MM.1S (cell line): Measurements from ENCODE around the gene ADAMTSL2.

Source experiments
- DNase-seq: peaks from one replicate; pipeline ENCODE4 v3.0.0-alpha.2; 2015
- H2AFZ ChIP-seq: fragments of 300-600 bp; sonication (generic); 2 replicates; pipeline ENCODE4 v1.6.0; 2016; ENCODE audit warnings: antibody characterized with exemption, low read length
- H3F3A ChIP-seq: fragments of 300-600 bp; sonication (generic); 2 replicates; pipeline ENCODE4 v1.6.1; 2016; ENCODE audit warnings: mild to moderate bottlenecking, antibody characterized with exemption, low read length, moderate library complexity, mixed read lengths; ENCODE audit not compliant: insufficient read depth
- H3K27ac ChIP-seq: fragments of 300-600 bp; sonication (generic); 2 replicates; pipeline ENCODE4 v1.5.1; 2016; ENCODE audit warnings: mild to moderate bottlenecking, low read length
- H3K27me3 ChIP-seq: fragments of 300-600 bp; sonication (generic); replicated peaks from 2 replicates; pipeline ENCODE4 v1.6.0; 2016; ENCODE audit warnings: low read length; ENCODE audit not compliant: insufficient read depth
- H3K36me3 ChIP-seq: fragments of 300-600 bp; sonication (generic); replicated peaks from 2 replicates; pipeline ENCODE4 v1.6.1; 2016; ENCODE audit warnings: mild to moderate bottlenecking, low read length, mixed read lengths; ENCODE audit not compliant: insufficient read depth
- H3K4me1 ChIP-seq: fragments of 300-600 bp; sonication (generic); 2 replicates; pipeline ENCODE4 v1.6.1; 2016; ENCODE audit warnings: low read length, mixed read lengths
- H3K4me2 ChIP-seq: fragments of 300-600 bp; sonication (generic); 2 replicates; pipeline ENCODE4 v1.6.0; 2016; ENCODE audit warnings: low read depth, low read length
- H3K4me3 ChIP-seq: fragments of 300-600 bp; sonication (generic); 2 replicates; pipeline ENCODE4 v1.5.1; 2016; ENCODE audit warnings: low read length, mixed read lengths
- H3K79me2 ChIP-seq: fragments of 300-600 bp; sonication (generic); 2 replicates; pipeline ENCODE4 v1.6.1; 2016; ENCODE audit warnings: mixed run types, low read length, mixed read lengths
- H3K9ac ChIP-seq: fragments of 300-600 bp; sonication (generic); 2 replicates; pipeline ENCODE4 v1.6.1; 2016; ENCODE audit warnings: low read length, mixed read lengths
- H3K9me2 ChIP-seq: fragments of 300-600 bp; sonication (generic); replicated peaks from 2 replicates; pipeline ENCODE4 v1.6.1; 2016; ENCODE audit warnings: mild to moderate bottlenecking, low read length, mixed read lengths; ENCODE audit not compliant: insufficient read depth
- H3K9me3 ChIP-seq: fragments of 300-600 bp; sonication (generic); replicated peaks from 2 replicates; pipeline ENCODE4 v1.6.1; 2016; ENCODE audit warnings: mild to moderate bottlenecking, low read length, mixed read lengths; ENCODE audit not compliant: insufficient read depth
- H4K20me1 ChIP-seq: fragments of 300-600 bp; sonication (generic); 2 replicates; pipeline ENCODE4 v1.6.1; 2016; ENCODE audit warnings: mild to moderate bottlenecking, low read length, moderate library complexity, mixed read lengths; ENCODE audit not compliant: insufficient read depth
- EZH2 ChIP-seq: fragments of 300-600 bp; sonication (generic); optimal IDR thresholded peaks from 2 replicates; pipeline ENCODE3; 2017; ENCODE audit warnings: low read depth, mild to moderate bottlenecking, antibody characterized with exemption, low read length, mixed read lengths
- EZH2phosphoT487 ChIP-seq: fragments of 300-600 bp; sonication (generic); IDR thresholded peaks from 2 replicates; pipeline ENCODE4 v1.6.1; 2018; ENCODE audit warnings: antibody characterized with exemption, low read length
- TF ChIP-seq, protein P1 (sequence below): fragments of 300-600 bp; sonication (generic); IDR thresholded peaks from 2 replicates; pipeline ENCODE4 v1.5.1; 2016; ENCODE audit warnings: antibody characterized with exemption, low read length, mixed read lengths

The ADAMTSL2 gene

DNA sequence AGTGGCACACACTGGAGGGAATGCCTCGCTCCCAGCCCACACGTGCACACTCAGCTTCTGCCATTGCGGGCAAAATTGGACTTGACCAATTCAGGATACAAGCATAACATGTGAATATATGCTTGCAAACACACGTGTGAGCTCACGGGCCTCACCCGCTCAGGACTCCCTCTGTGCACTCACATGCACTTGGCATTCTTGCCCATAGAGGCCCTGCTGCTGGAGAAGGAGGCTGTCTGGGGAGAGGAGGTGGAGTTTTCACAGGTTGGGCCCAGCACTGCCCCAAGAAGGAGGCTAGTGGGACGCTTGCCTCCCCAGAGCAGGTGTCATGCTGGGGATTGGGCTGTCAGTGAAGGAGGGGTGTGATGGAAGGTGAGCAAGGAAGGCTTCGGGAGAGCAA lies 11.4 kb upstream of the ADAMTSL2 start:
- H3K4me2 ChIP-seq = no peak overlapping the region
- no peak overlapping the region for H2AFZ ChIP-seq
- H3K9me3 ChIP-seq = no peaks in the 10 kb centered on the region
- H3K79me2 ChIP-seq = no peaks in the 10 kb centered on the region
- no peak overlapping the region for H3K9ac ChIP-seq
- H3K27me3 ChIP-seq = peaks cover 96% of the 10 kb centered on the region
- H4K20me1 ChIP-seq = no peaks in the 10 kb centered on the region
- H3K4me1 ChIP-seq = no peaks in the 10 kb centered on the region
- H3K4me3 ChIP-seq = no peak overlapping the region
- no peak overlapping the region for H3K27ac ChIP-seq
- no peak for DNase-seq
- no peaks in the 10 kb centered on the region for H3K9me2 ChIP-seq
- no peaks in the 10 kb centered on the region for H3F3A ChIP-seq
- TF ChIP-seq, protein P1, sequence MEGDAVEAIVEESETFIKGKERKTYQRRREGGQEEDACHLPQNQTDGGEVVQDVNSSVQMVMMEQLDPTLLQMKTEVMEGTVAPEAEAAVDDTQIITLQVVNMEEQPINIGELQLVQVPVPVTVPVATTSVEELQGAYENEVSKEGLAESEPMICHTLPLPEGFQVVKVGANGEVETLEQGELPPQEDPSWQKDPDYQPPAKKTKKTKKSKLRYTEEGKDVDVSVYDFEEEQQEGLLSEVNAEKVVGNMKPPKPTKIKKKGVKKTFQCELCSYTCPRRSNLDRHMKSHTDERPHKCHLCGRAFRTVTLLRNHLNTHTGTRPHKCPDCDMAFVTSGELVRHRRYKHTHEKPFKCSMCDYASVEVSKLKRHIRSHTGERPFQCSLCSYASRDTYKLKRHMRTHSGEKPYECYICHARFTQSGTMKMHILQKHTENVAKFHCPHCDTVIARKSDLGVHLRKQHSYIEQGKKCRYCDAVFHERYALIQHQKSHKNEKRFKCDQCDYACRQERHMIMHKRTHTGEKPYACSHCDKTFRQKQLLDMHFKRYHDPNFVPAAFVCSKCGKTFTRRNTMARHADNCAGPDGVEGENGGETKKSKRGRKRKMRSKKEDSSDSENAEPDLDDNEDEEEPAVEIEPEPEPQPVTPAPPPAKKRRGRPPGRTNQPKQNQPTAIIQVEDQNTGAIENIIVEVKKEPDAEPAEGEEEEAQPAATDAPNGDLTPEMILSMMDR = no peak
- TF ChIP-seq EZH2phosphoT487 (no peak), EZH2 (no peak)
- no peaks in the 10 kb centered on the region for H3K36me3 ChIP-seq

DNA sequence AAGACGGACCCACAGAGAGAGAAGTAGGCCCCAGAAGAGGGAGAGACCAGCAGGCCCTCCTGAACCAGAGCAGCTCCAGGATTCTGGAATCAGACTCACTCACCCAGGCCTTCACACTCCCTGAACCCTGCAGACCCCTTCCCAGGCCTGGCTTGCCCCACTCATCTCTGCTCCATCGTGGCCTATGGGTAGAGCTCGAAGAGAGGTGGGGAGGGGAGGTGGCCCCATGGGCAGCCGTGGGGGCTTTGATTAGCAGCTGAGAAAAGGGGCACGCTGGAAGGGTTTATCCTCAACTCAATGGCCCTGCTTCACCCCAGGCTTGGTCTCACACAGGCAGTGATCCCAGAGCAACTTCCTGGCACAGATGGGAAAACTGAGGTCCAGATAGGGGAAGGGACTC lies 10.4 kb upstream of the ADAMTSL2 start:
- no peak overlapping the region for H3K4me3 ChIP-seq
- H3F3A ChIP-seq = no peaks in the 10 kb centered on the region
- H3K27me3 ChIP-seq = peaks cover 96% of the 10 kb centered on the region
- no peak for DNase-seq
- H3K79me2 ChIP-seq = no peaks in the 10 kb centered on the region
- no peaks in the 10 kb centered on the region for H3K4me1 ChIP-seq
- TF ChIP-seq EZH2phosphoT487 (no peak), EZH2 (no peak)
- TF ChIP-seq, protein P1 = no peak
- H2AFZ ChIP-seq = no peak overlapping the region
- H3K9me2 ChIP-seq = no peaks in the 10 kb centered on the region
- H3K4me2 ChIP-seq = no peak overlapping the region
- H3K9ac ChIP-seq = no peak overlapping the region
- no peaks in the 10 kb centered on the region for H3K9me3 ChIP-seq
- no peak overlapping the region for H3K27ac ChIP-seq
- no peaks in the 10 kb centered on the region for H4K20me1 ChIP-seq
- no peaks in the 10 kb centered on the region for H3K36me3 ChIP-seq

DNA sequence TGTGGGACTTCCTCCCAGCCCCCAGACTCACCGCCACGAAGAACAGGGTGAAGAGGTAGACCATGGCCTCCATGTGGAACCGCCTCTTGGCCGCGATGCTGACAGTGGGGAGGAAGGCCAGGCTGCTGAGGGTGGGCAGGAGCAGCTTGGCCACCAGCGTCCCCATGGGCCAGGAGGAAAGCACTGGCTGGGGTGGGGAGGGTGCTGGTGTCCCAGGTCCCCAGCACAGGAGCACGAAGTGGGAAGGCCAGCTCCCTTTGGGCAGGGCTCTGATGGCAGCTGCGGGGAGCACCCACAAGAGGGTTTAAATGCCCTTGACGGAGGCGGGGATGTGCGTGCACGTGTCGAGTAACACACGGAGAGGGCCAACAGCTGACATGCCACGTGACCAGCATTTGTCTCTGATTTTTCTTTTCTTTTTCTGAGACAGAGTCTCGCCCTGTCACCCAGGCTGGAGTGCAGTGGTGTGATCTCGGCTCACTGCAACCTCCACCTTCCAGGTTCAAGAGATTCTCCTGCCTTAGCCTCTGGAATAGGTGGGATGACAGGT lies 9.8 kb upstream of the ADAMTSL2 start, which contains the start of gene MYMK:
Gene MYMK (minus strand): TSS at position 281 of the 550 bp plus-strand sequence. CDS start 115 bp downstream, at position 166.
- no peaks in the 10 kb centered on the region for H4K20me1 ChIP-seq
- no peaks in the 10 kb centered on the region for H3K36me3 ChIP-seq
- no peak for TF ChIP-seq EZH2
- no peak for TF ChIP-seq EZH2phosphoT487
- TF ChIP-seq, protein P1 = no peak
- H2AFZ ChIP-seq = no peak within 1 kb of the TSS
- H3K9ac ChIP-seq = no peak within 1 kb of the TSS
- no peaks in the 10 kb centered on the region for H3K9me2 ChIP-seq
- no peak within 1 kb of the TSS for H3K27ac ChIP-seq
- H3K4me1 ChIP-seq = no peaks in the 10 kb centered on the region
- no peak for DNase-seq
- no peaks in the 10 kb centered on the region for H3F3A ChIP-seq
- no peak within 1 kb of the TSS for H3K4me3 ChIP-seq
- no peak within 1 kb of the TSS for H3K4me2 ChIP-seq
- H3K27me3 ChIP-seq = peaks cover 96% of the 10 kb centered on the region
- H3K9me3 ChIP-seq = no peaks in the 10 kb centered on the region
- H3K79me2 ChIP-seq = no peaks in the 10 kb centered on the region
